Neural progenitor cell (in vitro differentiated cells): ENCODE data around the gene SLC35D2. TPM values are rescaled to one million over a fixed set of nuclear protein-coding genes. Genes with fewer than 3 reads are reported as not detected.

Experiments
- DNase-seq: peaks from one replicate; pipeline ENCODE4 v3.0.0-alpha.2; 2016; ENCODE audit warnings: low spot score
- H2AFZ ChIP-seq: fragments of 200-600 bp; sonication (generic); replicated peaks from 2 replicates; pipeline ENCODE4 v1.6.1; 2016; ENCODE audit warnings: antibody characterized with exemption
- H3F3A ChIP-seq: fragments of 200-600 bp; sonication (generic); 2 replicates; pipeline ENCODE4 v1.6.1; 2016; ENCODE audit warnings: antibody characterized with exemption, low read depth
- H3K27ac ChIP-seq: fragments of 200-600 bp; sonication (generic); 2 replicates; pipeline ENCODE4 v1.5.1; 2016; ENCODE audit warnings: mild to moderate bottlenecking
- H3K27me3 ChIP-seq: fragments of 200-600 bp; sonication (generic); 2 replicates; pipeline ENCODE4 v1.6.1; 2016; ENCODE audit warnings: mild to moderate bottlenecking, moderate library complexity
- H3K36me3 ChIP-seq: fragments of 200-600 bp; sonication (generic); 2 replicates; pipeline ENCODE4 v1.5.1; 2016
- H3K4me1 ChIP-seq: fragments of 200-600 bp; sonication (generic); 2 replicates; pipeline ENCODE4 v1.6.1; 2016; ENCODE audit warnings: mixed run types
- H3K4me2 ChIP-seq: fragments of 200-600 bp; sonication (generic); 2 replicates; pipeline ENCODE4 v1.6.1; 2016
- H3K4me3 ChIP-seq: fragments of 200-600 bp; sonication (generic); 2 replicates; pipeline ENCODE4 v1.5.1; 2016
- H3K79me2 ChIP-seq: fragments of 200-600 bp; sonication (generic); 2 replicates; pipeline ENCODE4 v1.6.1; 2016; ENCODE audit warnings: low read depth
- H3K9ac ChIP-seq: fragments of 200-600 bp; sonication (generic); 2 replicates; pipeline ENCODE4 v1.6.1; 2016
- H3K9me3 ChIP-seq: fragments of 200-600 bp; sonication (generic); 2 replicates; pipeline ENCODE4 v1.5.1; 2016; ENCODE audit warnings: low read depth
- H4K20me1 ChIP-seq: fragments of 200-600 bp; sonication (generic); 2 replicates; pipeline ENCODE4 v1.6.1; 2016; ENCODE audit warnings: low read depth
- H3K27ac Mint-ChIP-seq: 3 replicates; pipeline ENCODE4 v1.8.0; 2021; ENCODE audit warnings: mixed read lengths
- H3K27me3 Mint-ChIP-seq: 2 replicates; pipeline ENCODE4 v1.8.0; 2022; ENCODE audit warnings: low read depth, mild to moderate bottlenecking, inconsistent platforms, moderate library complexity, mixed read lengths; ENCODE audit not compliant: insufficient read depth
- H3K36me3 Mint-ChIP-seq: 3 replicates; pipeline ENCODE4 v1.8.0; 2021; ENCODE audit warnings: mixed read lengths
- H3K4me1 Mint-ChIP-seq: 3 replicates; pipeline ENCODE4 v1.8.0; 2021; ENCODE audit warnings: mixed read lengths
- H3K4me3 Mint-ChIP-seq: 3 replicates; pipeline ENCODE4 v1.8.0; 2021; ENCODE audit warnings: mild to moderate bottlenecking, moderate library complexity, mixed read lengths
- H3K9me3 Mint-ChIP-seq: 3 replicates; pipeline ENCODE4 v1.8.0; 2020; ENCODE audit warnings: mixed read lengths
- EZH2 ChIP-seq: fragments of 200-600 bp; sonication (generic); IDR thresholded peaks from 2 replicates; pipeline ENCODE4 v1.6.1; 2017; ENCODE audit warnings: antibody characterized with exemption, mild to moderate bottlenecking, moderate library complexity
- EZH2phosphoT487 ChIP-seq: fragments of 200-600 bp; sonication (generic); IDR thresholded peaks from 2 replicates; pipeline ENCODE4 v1.6.1; 2017; ENCODE audit warnings: antibody characterized with exemption
- total RNA-seq: library from RNA; depleted of rRNA; stranded (reverse); fragments of >200 nt; gene quantifications from 2 replicates; pipeline ENCODE4 v1.2.3, GENCODE V29; 2015; ENCODE audit warnings: low replicate concordance
- TF ChIP-seq, protein P1 (sequence below): fragments of 200-600 bp; sonication (generic); IDR thresholded peaks from 2 replicates; pipeline ENCODE4 v1.5.1; 2017; ENCODE audit warnings: antibody characterized with exemption, mild to moderate bottlenecking

SLC35D2 gene
- total RNA-seq, 1 donor from 2014 or later = 30.1 TPM

- Histone ChIP-seq H3F3A (peaks cover 8% of the 10 kb centered on the region), H2AFZ (no peak overlapping the region), H4K20me1 (peaks cover 6% of the 10 kb centered on the region), H3K79me2 (peaks cover 99% of the 10 kb centered on the region), H3K36me3 (no peaks in the 10 kb centered on the region), H3K27me3 (no peaks in the 10 kb centered on the region), H3K4me1 (no peaks in the 10 kb centered on the region), H3K27ac (no peak overlapping the region), H3K9me3 (no peaks in the 10 kb centered on the region), H3K4me2 (no peak overlapping the region), H3K9ac (no peak overlapping the region), H3K4me3 (no peak overlapping the region)
- Mint-ChIP-seq H3K4me1 (peaks cover 4% of the 10 kb centered on the region), H3K9me3 (peaks cover 5% of the 10 kb centered on the region), H3K27ac (no peak overlapping the region), H3K4me3 (no peak overlapping the region), H3K36me3 (peaks cover 30% of the 10 kb centered on the region), H3K27me3 (peaks cover 2% of the 10 kb centered on the region)
- no peak for TF ChIP-seq EZH2phosphoT487
- TF ChIP-seq EZH2 = no peak
- TF ChIP-seq, protein P1, sequence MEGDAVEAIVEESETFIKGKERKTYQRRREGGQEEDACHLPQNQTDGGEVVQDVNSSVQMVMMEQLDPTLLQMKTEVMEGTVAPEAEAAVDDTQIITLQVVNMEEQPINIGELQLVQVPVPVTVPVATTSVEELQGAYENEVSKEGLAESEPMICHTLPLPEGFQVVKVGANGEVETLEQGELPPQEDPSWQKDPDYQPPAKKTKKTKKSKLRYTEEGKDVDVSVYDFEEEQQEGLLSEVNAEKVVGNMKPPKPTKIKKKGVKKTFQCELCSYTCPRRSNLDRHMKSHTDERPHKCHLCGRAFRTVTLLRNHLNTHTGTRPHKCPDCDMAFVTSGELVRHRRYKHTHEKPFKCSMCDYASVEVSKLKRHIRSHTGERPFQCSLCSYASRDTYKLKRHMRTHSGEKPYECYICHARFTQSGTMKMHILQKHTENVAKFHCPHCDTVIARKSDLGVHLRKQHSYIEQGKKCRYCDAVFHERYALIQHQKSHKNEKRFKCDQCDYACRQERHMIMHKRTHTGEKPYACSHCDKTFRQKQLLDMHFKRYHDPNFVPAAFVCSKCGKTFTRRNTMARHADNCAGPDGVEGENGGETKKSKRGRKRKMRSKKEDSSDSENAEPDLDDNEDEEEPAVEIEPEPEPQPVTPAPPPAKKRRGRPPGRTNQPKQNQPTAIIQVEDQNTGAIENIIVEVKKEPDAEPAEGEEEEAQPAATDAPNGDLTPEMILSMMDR = no peak
- no peak for DNase-seq
These were observed 25.1 kb upstream of the SLC35D2 start for GRCh38 chr9:96408409-96409280.

GRCh38 chr9:96400132-96400910 is 16.8 kb upstream of the SLC35D2 start:
- Mint-ChIP-seq H3K4me1 (peaks cover 9% of the 10 kb centered on the region), H3K4me3 (no peak overlapping the region), H3K27me3 (peaks cover 2% of the 10 kb centered on the region), H3K9me3 (peaks cover 22% of the 10 kb centered on the region), H3K36me3 (peaks cover 23% of the 10 kb centered on the region), H3K27ac (no peak overlapping the region)
- H3K36me3 ChIP-seq = no peaks in the 10 kb centered on the region
- H3K79me2 ChIP-seq = peaks cover 85% of the 10 kb centered on the region
- H4K20me1 ChIP-seq = peaks cover 16% of the 10 kb centered on the region
- TF ChIP-seq EZH2phosphoT487 (no peak), EZH2 (no peak)
- TF ChIP-seq, protein P1 = no peak
- no peak overlapping the region for H2AFZ ChIP-seq
- peaks cover 15% of the 10 kb centered on the region for H3K4me1 ChIP-seq
- no peak overlapping the region for H3K27ac ChIP-seq
- DNase-seq = no peak
- peaks cover 21% of the 10 kb centered on the region for H3F3A ChIP-seq
- no peak overlapping the region for H3K4me3 ChIP-seq
- no peak overlapping the region for H3K9ac ChIP-seq
- H3K27me3 ChIP-seq = no peaks in the 10 kb centered on the region
- H3K9me3 ChIP-seq = no peaks in the 10 kb centered on the region
- H3K4me2 ChIP-seq = no peak overlapping the region

- Histone ChIP-seq H3K27me3 (no peaks in the 10 kb centered on the region), H3K4me3 (no peak overlapping the region), H3K79me2 (peaks cover 84% of the 10 kb centered on the region), H3K27ac (peak overlapping the region; percentile 54), H3K9me3 (no peaks in the 10 kb centered on the region), H2AFZ (no peak overlapping the region), H3K4me1 (peaks cover 23% of the 10 kb centered on the region), H3K9ac (no peak overlapping the region), H3K36me3 (peaks cover 2% of the 10 kb centered on the region), H4K20me1 (peaks cover 25% of the 10 kb centered on the region), H3F3A (peaks cover 24% of the 10 kb centered on the region), H3K4me2 (no peak overlapping the region)
- peaks cover 18% of the 10 kb centered on the region for H3K36me3 Mint-ChIP-seq
- peaks cover 22% of the 10 kb centered on the region for H3K9me3 Mint-ChIP-seq
- H3K4me3 Mint-ChIP-seq = no peak overlapping the region
- no peak for TF ChIP-seq EZH2phosphoT487
- TF ChIP-seq, protein P1 = no peak
- no peak for TF ChIP-seq EZH2
- no peak for DNase-seq
- H3K27me3 Mint-ChIP-seq = peaks cover 2% of the 10 kb centered on the region
- H3K27ac Mint-ChIP-seq = no peak overlapping the region
- peaks cover 16% of the 10 kb centered on the region for H3K4me1 Mint-ChIP-seq
These were observed 15.8 kb upstream of the SLC35D2 start for GRCh38 chr9:96399325-96399633.
